IMR-90 (cell line): Measurements from ENCODE around the gene ZBTB40.

Experiments used
- MXI1 ChIP-seq: IDR thresholded peaks from 2 replicates; pipeline ENCODE4 v1.6.1; 2012; ENCODE audit warnings: low read depth, mild to moderate bottlenecking, low read length, moderate library complexity, borderline replicate concordance
- POLR2A ChIP-seq: IDR thresholded peaks from 2 replicates; pipeline ENCODE4 v1.6.1; 2012; ENCODE audit warnings: mild to moderate bottlenecking, low read depth, low read length
- RAD21 ChIP-seq: IDR thresholded peaks from 2 replicates; pipeline ENCODE4 v1.6.1; 2012; ENCODE audit warnings: low read length, improper control_type of control experiment
- RFX5 ChIP-seq: IDR thresholded peaks from 2 replicates; pipeline ENCODE4 v1.8.0; 2012; ENCODE audit warnings: low read depth, mild to moderate bottlenecking, low read length, moderate library complexity
- TF ChIP-seq, protein P1 (sequence below): conservative IDR thresholded peaks from 2 replicates; pipeline ENCODE4 v1.5.1; 2012; ENCODE audit warnings: mild to moderate bottlenecking, low read depth, low read length, improper control_type of control experiment

DNA sequence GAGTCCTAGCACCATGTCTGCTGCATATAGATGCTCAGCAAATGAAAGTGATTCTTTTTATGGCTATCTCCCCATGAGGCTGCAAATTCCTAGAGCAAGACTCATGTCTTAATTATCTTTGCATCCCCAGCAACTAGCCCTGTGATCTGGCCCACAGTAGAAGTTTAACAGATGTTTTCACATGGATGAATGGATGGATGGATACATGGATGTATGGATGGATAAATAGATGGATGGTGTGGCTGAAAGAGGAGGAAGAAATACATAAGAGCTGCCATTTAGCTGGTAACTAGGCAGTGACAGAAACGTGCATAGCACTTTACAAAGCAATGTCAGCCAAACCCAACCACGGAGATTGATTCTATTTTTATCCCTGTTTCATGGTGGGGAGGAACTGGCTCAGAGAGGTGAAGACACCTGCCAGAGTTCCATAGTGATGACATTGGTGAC, 32.7 kb upstream of the ZBTB40 start:
- TF ChIP-seq, protein P1, sequence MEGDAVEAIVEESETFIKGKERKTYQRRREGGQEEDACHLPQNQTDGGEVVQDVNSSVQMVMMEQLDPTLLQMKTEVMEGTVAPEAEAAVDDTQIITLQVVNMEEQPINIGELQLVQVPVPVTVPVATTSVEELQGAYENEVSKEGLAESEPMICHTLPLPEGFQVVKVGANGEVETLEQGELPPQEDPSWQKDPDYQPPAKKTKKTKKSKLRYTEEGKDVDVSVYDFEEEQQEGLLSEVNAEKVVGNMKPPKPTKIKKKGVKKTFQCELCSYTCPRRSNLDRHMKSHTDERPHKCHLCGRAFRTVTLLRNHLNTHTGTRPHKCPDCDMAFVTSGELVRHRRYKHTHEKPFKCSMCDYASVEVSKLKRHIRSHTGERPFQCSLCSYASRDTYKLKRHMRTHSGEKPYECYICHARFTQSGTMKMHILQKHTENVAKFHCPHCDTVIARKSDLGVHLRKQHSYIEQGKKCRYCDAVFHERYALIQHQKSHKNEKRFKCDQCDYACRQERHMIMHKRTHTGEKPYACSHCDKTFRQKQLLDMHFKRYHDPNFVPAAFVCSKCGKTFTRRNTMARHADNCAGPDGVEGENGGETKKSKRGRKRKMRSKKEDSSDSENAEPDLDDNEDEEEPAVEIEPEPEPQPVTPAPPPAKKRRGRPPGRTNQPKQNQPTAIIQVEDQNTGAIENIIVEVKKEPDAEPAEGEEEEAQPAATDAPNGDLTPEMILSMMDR = no peak
- TF ChIP-seq RFX5 = no peak
- TF ChIP-seq POLR2A = no peak
- TF ChIP-seq RAD21 = no peak
- TF ChIP-seq MXI1 = no peak
